Neuron (in vitro differentiated cells): ENCODE data around the gene SLC1A2.

Source experiments
- H2AFZ ChIP-seq: one replicate; pipeline ENCODE4 v1.6.1; 2013; ENCODE audit warnings: low read depth, mild to moderate bottlenecking, inconsistent platforms, low read length, moderate library complexity
- H3K27me3 ChIP-seq: one replicate; pipeline ENCODE4 v1.6.1; 2013; ENCODE audit warnings: low read length; ENCODE audit not compliant: insufficient read depth
- H3K36me3 ChIP-seq: one replicate; pipeline ENCODE4 v1.6.1; 2013; ENCODE audit warnings: low read length; ENCODE audit not compliant: insufficient read depth
- H3K4me1 ChIP-seq: one replicate; pipeline ENCODE4 v1.6.1; 2013; ENCODE audit warnings: low read length; ENCODE audit not compliant: insufficient read depth
- H3K4me3 ChIP-seq: 2 replicates; pipeline ENCODE4 v1.5.1; 2013; ENCODE audit warnings: mild to moderate bottlenecking, low read length, moderate library complexity
- H3K9me3 ChIP-seq: one replicate; pipeline ENCODE4 v1.6.1; 2013; ENCODE audit warnings: low read length

SLC1A2 gene

DNA sequence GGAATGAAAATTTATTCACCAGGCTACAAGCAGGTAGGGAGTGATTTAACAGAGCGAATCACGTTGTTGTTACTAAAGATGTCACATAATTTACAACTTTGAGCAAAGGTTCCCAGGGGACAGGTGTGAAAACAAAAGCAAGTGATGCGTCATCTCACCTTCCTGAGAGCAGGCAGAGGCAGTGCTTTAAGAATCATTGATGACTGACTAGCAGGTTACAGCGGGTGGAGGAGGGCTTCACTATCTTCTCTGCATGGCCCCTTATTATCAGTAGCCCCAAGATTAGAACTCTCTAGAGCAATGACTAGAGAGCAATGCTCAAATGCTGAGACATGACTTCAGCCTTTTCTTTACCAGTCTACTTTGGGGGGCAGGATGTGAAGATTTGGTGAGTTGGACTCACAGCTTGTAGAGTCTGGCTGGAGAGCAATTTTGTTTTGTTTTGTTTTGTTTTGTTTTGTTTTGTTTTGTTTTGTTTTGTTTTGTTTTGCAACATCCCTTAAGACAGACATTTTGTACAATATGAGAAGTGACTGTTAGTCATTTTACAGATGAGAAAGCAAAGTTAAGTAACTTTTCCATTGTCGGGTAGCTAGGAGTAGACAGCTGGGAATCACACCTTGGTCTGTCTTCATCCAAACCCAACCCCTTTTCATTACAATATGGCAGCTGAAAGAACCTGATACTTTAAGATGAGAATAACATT lies 84.8 kb downstream of the SLC1A2 start:
- no peak overlapping the region for H3K4me3 ChIP-seq
- H2AFZ ChIP-seq = no peak overlapping the region
- no peaks in the 10 kb centered on the region for H3K4me1 ChIP-seq
- H3K9me3 ChIP-seq = no peaks in the 10 kb centered on the region
- H3K36me3 ChIP-seq = no peaks in the 10 kb centered on the region
- H3K27me3 ChIP-seq = no peaks in the 10 kb centered on the region

DNA sequence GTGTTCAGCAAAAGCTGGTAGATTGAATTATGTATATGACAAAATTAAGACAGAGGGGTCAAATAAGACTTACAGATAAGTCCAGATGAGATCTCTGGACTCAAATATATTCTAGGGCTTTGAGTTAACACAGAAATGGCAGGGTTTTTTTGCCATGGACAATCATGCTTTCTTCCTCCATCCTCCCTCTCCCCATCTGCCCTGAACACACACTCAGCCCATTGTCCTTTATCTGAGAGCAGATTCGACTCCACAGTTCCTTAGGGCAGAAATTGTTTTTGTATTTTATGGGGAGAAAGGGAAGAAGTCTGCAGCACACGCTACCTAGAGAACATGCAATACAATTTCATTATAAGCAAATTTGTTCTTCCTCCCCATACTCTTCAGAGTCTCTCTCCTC lies 86.8 kb downstream of the SLC1A2 start:
- H2AFZ ChIP-seq = no peak overlapping the region
- H3K4me1 ChIP-seq = no peaks in the 10 kb centered on the region
- no peaks in the 10 kb centered on the region for H3K27me3 ChIP-seq
- no peaks in the 10 kb centered on the region for H3K36me3 ChIP-seq
- no peak overlapping the region for H3K4me3 ChIP-seq
- no peaks in the 10 kb centered on the region for H3K9me3 ChIP-seq

DNA sequence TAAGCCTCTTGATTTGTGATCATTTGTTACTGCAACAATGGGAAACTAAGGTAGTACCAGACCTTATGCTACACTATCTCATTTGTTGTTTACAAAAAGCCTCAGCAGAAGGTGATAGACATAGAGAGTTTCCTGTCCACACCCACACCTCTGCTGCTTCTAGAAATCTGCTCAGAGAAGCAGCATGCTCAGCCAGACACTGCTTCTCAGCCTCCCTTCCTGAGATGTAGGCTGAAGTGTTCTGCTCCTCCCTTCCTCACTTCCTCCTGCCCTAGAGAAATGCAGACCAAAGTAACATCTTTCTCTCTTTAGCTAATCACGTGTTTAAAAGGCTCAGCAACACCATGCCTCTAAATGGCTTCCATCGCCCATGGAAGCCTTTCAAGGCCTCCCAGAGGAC lies 88.4 kb downstream of the SLC1A2 start:
- no peak overlapping the region for H2AFZ ChIP-seq
- H3K4me1 ChIP-seq = no peaks in the 10 kb centered on the region
- no peaks in the 10 kb centered on the region for H3K9me3 ChIP-seq
- no peaks in the 10 kb centered on the region for H3K36me3 ChIP-seq
- no peaks in the 10 kb centered on the region for H3K27me3 ChIP-seq
- no peak overlapping the region for H3K4me3 ChIP-seq

DNA sequence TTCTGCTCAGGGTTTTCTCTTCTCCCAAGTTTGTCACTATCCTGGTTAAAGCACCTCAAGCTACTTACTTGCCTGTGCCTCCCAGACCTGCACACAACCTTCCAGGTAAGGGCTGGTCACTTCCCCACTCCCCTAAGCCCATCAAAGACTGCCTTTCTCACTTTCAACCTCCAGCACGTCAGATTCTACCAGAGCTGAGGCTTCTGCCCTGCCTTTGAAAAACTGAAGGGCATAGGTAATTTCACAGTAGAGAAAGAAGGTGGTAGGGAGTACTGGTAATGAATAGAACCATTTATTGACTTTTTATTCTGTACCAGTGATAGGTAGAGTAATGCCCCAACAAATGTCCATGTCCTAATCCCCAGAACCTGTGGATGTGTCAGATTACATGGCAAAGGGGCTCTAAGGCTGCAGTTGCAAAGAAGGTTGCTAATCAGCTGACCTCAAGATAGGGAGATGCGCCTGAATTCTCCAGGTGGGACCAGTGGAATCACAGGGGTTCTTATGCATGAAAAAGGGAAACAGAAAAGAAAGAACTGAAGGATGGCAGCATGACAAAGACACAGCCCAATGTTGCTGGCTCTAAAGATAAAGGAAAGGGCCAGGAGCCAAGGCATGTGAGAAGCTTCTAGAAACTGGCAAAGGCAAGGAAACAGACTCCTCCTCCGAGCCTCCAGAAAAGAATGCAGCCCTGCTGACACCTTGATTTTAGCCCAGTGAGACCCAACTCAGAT lies 89.0 kb downstream of the SLC1A2 start:
- H3K27me3 ChIP-seq = no peaks in the 10 kb centered on the region

DNA sequence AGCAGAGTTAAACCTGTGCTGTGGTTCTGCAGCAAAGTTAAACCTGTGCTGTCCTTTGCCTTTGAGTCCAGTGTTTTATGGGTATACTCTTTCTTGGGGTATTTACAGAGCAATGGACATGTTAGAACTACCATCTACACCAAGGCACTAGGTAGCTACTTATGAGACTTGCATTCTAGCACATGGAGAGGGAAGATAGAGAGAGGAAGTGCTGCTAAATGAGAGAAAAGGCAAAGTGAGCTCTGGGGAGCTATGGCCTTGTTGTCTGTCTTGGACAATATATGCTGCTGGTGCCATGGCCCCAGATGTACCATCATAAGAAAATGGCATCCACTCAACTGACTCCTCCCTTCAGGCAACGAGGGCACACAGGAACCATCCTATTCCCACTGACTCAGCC lies 91.5 kb downstream of the SLC1A2 start:
- no peaks in the 10 kb centered on the region for H3K4me1 ChIP-seq
- H3K4me3 ChIP-seq = no peak overlapping the region
- no peaks in the 10 kb centered on the region for H3K9me3 ChIP-seq
- H3K36me3 ChIP-seq = no peaks in the 10 kb centered on the region
- no peak overlapping the region for H2AFZ ChIP-seq
- no peaks in the 10 kb centered on the region for H3K27me3 ChIP-seq

More for the DNA sequence above, 89.0 kb downstream of the SLC1A2 start:
- no peaks in the 10 kb centered on the region for H3K9me3 ChIP-seq
- no peak overlapping the region for H3K4me3 ChIP-seq
- H2AFZ ChIP-seq = no peak overlapping the region
- no peaks in the 10 kb centered on the region for H3K4me1 ChIP-seq
- no peaks in the 10 kb centered on the region for H3K36me3 ChIP-seq

DNA sequence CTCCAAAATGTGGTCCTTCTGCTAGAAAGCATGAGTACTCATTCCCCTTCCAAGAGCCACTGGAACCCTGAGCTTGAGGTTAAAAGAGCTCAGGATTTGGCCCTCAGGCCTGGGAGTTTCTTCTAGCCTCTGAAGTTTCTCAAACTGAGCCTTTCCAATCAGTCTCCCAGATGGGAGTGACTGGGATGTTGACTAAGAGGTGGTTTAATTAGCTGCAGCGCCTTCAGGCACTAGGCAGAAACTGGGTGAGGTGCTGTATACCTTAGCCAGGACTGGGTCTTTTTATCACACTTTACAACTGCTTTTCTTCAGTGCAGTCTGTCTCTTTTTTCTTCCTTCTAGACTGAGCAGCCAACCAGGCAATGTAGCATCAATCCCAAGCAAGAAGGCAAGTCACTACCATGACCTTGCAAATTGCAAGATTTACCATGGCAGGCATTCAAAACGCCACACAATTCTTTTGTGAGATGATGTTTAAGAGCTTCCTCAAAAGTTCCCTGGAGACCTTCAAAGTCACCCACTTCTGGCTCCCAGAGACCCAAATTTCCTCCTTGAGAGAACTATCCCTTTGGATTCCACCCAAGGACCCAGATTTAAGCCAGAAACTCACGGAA lies 93.0 kb downstream of the SLC1A2 start:
- Histone ChIP-seq H3K4me3 (no peak overlapping the region), H3K4me1 (peaks cover 9% of the 10 kb centered on the region), H2AFZ (no peak overlapping the region), H3K9me3 (no peaks in the 10 kb centered on the region), H3K27me3 (no peaks in the 10 kb centered on the region), H3K36me3 (no peaks in the 10 kb centered on the region)

DNA sequence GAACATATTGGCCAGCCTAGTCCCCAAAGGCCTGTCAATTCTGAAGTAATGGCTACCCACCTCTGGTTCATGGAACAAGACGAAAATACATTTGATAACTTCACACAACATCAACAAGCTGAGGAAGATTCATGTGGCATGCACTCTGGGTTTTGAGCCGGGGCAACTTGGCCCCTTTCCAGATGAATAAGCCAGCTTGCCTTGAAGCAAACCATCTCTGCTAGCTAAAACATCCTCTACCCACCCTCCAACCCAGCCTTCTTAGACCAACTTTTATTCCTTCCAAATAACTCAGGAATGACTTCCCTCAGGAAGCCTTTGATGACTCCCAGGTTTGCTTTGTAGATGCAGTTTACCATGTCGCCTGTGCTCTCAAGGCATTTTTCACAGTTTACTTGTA lies 94.4 kb downstream of the SLC1A2 start:
- Histone ChIP-seq H3K4me1 (peaks cover 9% of the 10 kb centered on the region), H3K9me3 (no peaks in the 10 kb centered on the region), H3K27me3 (no peaks in the 10 kb centered on the region), H3K4me3 (no peak overlapping the region), H3K36me3 (no peaks in the 10 kb centered on the region), H2AFZ (no peak overlapping the region)

DNA sequence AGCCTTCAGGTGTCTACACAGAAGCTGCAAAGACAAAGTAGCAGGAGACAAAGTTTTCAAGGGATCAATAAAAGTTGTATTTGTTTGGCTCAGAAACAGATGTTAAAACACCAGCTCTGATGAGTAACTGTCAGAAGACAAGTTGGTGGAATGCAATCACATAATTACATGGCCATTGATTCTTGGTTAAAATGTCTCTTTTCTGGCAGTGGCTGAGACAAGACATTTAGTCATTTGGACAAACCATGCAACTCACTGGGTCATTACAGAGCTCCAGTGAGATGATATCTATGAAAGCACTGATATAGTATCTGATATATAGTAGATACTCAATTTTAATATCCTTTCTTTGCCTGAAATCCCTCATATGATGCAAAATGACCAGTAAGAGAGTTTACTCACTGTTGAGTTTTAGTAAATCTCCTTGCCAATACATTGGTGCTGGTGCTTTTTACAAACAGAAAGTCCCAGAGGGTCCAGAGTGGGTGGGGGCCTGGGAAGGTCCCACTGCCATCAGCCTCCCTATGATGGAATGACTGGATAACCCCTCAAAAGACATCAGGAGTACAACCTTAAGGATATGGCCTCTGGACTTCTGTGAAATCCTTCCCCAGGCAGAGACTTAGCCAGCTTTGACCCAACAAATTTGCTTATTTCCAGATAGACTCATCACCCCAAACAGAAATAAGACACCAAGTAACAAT lies 95.0 kb downstream of the SLC1A2 start:
- H3K36me3 ChIP-seq = no peaks in the 10 kb centered on the region
- no peaks in the 10 kb centered on the region for H3K9me3 ChIP-seq
- no peaks in the 10 kb centered on the region for H3K27me3 ChIP-seq
- H3K4me1 ChIP-seq = peaks cover 9% of the 10 kb centered on the region
- no peak overlapping the region for H3K4me3 ChIP-seq
- no peak overlapping the region for H2AFZ ChIP-seq

DNA sequence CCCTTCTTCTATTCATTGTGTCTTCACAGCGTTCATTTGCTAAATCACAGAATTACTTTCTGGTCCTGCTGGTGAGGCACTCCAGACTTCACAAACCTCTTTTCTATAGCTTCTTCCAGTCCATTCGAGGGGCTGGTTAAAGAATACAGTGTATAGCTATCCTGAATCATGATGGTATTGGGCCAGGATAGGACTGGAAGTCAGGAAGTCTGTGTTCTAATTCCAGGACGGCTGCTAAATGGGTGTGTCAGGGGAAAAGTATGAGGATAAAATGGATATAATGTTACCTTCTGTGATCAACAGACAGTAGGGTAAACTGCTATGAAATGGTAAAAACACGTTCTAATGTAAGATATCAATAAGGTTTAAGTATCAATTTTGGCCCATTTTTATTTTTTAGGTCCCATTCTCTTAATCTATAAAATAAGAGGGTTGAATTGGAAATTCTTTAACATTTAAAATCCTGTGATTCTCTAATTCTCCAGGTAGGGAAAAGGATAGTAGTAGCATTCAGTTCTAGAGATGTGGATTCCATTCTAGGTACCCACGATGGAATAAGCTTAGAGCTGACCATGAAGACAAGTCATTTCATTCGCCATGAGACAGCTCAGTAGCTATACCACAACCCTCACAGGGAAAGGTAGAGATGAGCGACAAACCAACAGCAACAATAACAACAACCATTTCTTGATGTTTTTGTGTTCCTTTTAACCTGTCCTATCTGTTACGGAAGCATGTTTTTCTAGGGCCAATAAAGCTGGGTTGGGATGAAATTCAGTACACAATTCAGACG lies 96.1 kb downstream of the SLC1A2 start:
- peaks cover 9% of the 10 kb centered on the region for H3K4me1 ChIP-seq
- H3K27me3 ChIP-seq = no peaks in the 10 kb centered on the region
- H3K9me3 ChIP-seq = no peaks in the 10 kb centered on the region
- no peak overlapping the region for H3K4me3 ChIP-seq
- no peak overlapping the region for H2AFZ ChIP-seq
- H3K36me3 ChIP-seq = no peaks in the 10 kb centered on the region

DNA sequence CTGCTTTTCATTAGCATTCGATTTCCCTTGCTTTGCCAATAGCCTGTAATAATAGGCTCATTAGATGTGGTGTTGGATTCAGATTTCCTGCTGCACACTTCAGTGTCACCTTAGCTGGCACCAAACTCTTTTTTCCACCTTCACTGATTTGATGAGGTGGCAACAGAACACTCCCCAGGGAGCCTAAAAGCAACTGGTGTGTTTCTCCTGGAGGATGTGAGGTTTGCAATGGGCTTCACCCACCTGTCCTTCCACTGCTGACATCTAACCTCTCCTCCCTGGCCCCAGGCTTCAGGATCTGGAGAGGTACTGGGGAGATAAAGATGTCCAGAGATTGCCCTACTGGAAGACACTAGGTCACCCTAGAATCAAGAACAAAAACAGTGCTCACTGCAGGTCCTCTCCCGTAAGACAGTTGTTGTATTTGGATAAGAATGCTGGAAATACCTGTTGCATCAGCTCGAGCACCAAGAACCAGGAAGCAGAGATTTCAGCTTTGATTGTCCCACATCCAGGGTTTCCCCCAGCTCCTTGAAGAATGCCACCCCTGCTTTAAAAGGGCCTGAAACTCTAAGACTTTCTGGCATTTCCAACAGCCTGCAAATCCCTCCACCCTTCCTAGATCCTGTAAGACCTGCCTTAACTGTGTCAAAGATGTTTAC lies 96.9 kb downstream of the SLC1A2 start:
- Histone ChIP-seq H3K4me1 (peaks cover 9% of the 10 kb centered on the region), H3K36me3 (no peaks in the 10 kb centered on the region), H2AFZ (no peak overlapping the region), H3K27me3 (no peaks in the 10 kb centered on the region), H3K9me3 (no peaks in the 10 kb centered on the region), H3K4me3 (no peak overlapping the region)

DNA sequence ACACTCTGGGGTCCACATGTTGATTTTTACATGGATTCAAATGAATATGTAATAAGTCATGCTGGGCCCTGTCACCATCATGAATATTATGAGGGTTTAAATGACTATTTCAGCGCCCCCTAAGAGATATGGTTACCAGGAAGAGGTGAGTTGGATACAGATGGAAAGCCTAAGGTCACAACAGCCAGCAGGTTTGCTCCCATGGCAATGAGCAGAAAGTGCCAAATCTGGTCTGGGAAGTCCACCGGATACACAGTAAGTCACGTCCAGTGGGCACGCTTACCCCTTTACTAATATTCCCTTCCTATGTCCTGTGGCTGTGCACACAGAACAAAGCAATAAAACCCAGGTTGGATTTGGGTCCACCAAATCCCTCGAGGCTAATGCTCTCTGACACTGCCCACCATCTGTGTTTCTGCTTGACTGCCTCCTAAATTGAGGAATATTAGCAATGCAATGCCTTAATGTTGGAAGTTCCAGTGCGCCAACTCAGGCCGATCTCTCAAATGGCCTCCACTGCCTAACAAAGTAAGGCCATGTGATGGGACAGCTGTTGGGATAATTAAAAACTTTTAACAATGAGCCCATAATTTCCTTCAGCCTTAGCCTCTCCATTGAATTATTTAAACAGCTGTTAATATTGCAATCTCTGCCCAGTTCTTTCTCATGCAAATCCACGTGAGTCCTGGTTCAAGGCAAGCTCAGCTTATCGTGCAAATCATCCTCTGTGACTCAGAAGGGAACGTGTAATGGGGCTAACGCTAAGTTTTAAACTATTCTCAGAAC lies 97.6 kb downstream of the SLC1A2 start:
- Histone ChIP-seq H3K4me3 (no peak overlapping the region), H3K4me1 (peaks cover 9% of the 10 kb centered on the region), H3K9me3 (no peaks in the 10 kb centered on the region), H2AFZ (no peak overlapping the region), H3K36me3 (no peaks in the 10 kb centered on the region), H3K27me3 (no peaks in the 10 kb centered on the region)

DNA sequence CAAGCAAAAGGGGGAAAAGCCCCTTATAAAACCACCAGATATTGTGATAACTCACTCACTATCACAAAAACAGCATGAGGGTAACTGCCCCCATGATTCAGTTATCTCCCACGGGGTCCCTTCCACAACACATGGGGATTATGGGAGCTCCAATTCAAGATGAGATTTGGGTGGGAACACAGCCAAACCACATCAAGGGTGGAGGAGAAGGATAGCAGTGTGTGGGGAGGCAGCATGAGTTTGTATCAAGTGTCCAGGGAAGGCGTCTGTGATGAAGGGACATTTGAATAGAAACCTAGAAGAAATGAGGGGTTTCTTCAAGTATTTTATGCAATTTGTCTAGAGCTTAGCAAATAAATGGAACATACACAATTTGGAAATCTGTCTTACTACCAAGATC lies 98.2 kb downstream of the SLC1A2 start:
- Histone ChIP-seq H3K4me1 (peaks cover 9% of the 10 kb centered on the region), H3K4me3 (no peak overlapping the region), H3K9me3 (no peaks in the 10 kb centered on the region), H3K36me3 (no peaks in the 10 kb centered on the region), H3K27me3 (no peaks in the 10 kb centered on the region), H2AFZ (no peak overlapping the region)
